SK-N-SH (cell line): Measurements from ENCODE around the gene MCRS1. TPM values are rescaled to one million over a fixed set of nuclear protein-coding genes. Genes with fewer than 3 reads are reported as not detected.

ENCODE experiments used
- CTCF ChIA-PET: fragments of 300-600, 350-600 bp; formaldehyde crosslinking; extraction: SDS; loops from one replicate; lab custom pipeline; 2021; lab: Yijun Ruan, JAX
- POLR2A ChIA-PET: fragments of 350-600 bp; sonication (Branson Sonifier 250); formaldehyde crosslinking; extraction: SDS; loops from one replicate; lab custom pipeline; 2020; ENCODE audit warnings: antibody characterized with exemption, inconsistent platforms; lab: Yijun Ruan, JAX
- DNase-seq: peaks from one replicate; pipeline ENCODE4 v3.0.0; 2012
- H2AFZ ChIP-seq: fragments of 200-600 bp; sonication (generic); 2 replicates; pipeline ENCODE4 v1.8.1; 2016; ENCODE audit warnings: antibody characterized with exemption, mild to moderate bottlenecking, low read depth
- H3F3A ChIP-seq: fragments of 200-600 bp; sonication (generic); replicated peaks from 2 replicates; pipeline ENCODE3; 2016; ENCODE audit warnings: antibody characterized with exemption, mild to moderate bottlenecking; ENCODE audit not compliant: insufficient read depth
- H3K27ac ChIP-seq, 2 experiments: fragments of 200-500 bp in 1 of 2; fragments of 200-600 bp in 1 of 2; sonication (Bioruptor generic) in 1 of 2; sonication (generic), shearing (Covaris generic) in 1 of 2; 2 replicates each; pipeline versions ENCODE4 v1.5.1 to v1.6.1; 2014 to 2016; ENCODE audit warnings: low read depth in 2 of 2, inconsistent platforms in 1 of 2, low read length in 1 of 2, mild to moderate bottlenecking in 1 of 2, mixed read lengths in 1 of 2
- H3K27me3 ChIP-seq: fragments of 200-600 bp; sonication (generic), shearing (Covaris generic); 2 replicates; pipeline ENCODE4 v1.6.1; 2016; ENCODE audit warnings: mixed run types; ENCODE audit not compliant: insufficient read depth
- H3K36me3 ChIP-seq, 2 experiments: fragments of 200-500 bp in 1 of 2; fragments of 200-600 bp in 1 of 2; sonication (Bioruptor generic) in 1 of 2; sonication (generic) in 1 of 2; replicated peaks in 1 of 2; 2 replicates each; pipeline versions ENCODE3 to v1.5.1; 2014 to 2016; ENCODE audit warnings: low read length in 1 of 2, mild to moderate bottlenecking in 1 of 2; ENCODE audit not compliant: insufficient read depth in 2 of 2, control insufficient read depth in 1 of 2
- H3K4me1 ChIP-seq, 2 experiments: fragments of 200-500 bp in 1 of 2; fragments of 200-600 bp in 1 of 2; sonication (Bioruptor generic) in 1 of 2; sonication (generic), shearing (Covaris generic) in 1 of 2; 2 replicates each; pipeline versions ENCODE4 v1.5.1 to v1.6.1; 2014 to 2016; ENCODE audit warnings: low read depth in 1 of 2, low read length in 1 of 2, mixed run types in 1 of 2; ENCODE audit not compliant: insufficient read depth in 2 of 2, control insufficient read depth in 1 of 2
- H3K4me2 ChIP-seq: fragments of 200-600 bp; sonication (generic), shearing (Covaris generic); 2 replicates; pipeline ENCODE4 v1.6.1; 2017; ENCODE audit warnings: mixed run types
- H3K4me3 ChIP-seq, 2 experiments: fragments of 200-500 bp in 1 of 2; fragments of 200-600 bp in 1 of 2; sonication (Bioruptor generic) in 1 of 2; sonication (generic), shearing (Covaris generic) in 1 of 2; 2 replicates each; pipeline versions ENCODE4 v1.5.1 to v1.8.1; 2014 to 2016; ENCODE audit warnings: low read depth in 2 of 2, inconsistent platforms in 1 of 2, low read length in 1 of 2, mild to moderate bottlenecking in 1 of 2, mixed read lengths in 1 of 2, moderate library complexity in 1 of 2
- H3K79me2 ChIP-seq: fragments of 200-600 bp; sonication (generic); 2 replicates; pipeline ENCODE4 v1.8.1; 2017; ENCODE audit warnings: mild to moderate bottlenecking; ENCODE audit not compliant: insufficient read depth
- H3K9ac ChIP-seq: fragments of 200-600 bp; sonication (generic); 2 replicates; pipeline ENCODE4 v1.6.1; 2017; ENCODE audit warnings: mixed run types
- H3K9me2 ChIP-seq: fragments of 200-600 bp; sonication (generic); 2 replicates; pipeline ENCODE4 v1.6.1; 2017; ENCODE audit warnings: mixed run types
- H3K9me3 ChIP-seq: fragments of 200-600 bp; sonication (generic); 2 replicates; pipeline ENCODE4 v1.6.1; 2017; ENCODE audit warnings: mixed run types, mild to moderate bottlenecking, moderate library complexity
- H4K20me1 ChIP-seq: fragments of 200-600 bp; sonication (generic); 2 replicates; pipeline ENCODE4 v1.6.1; 2017; ENCODE audit warnings: mild to moderate bottlenecking, mixed run types; ENCODE audit not compliant: insufficient read depth
- CTCF ChIP-seq: fragments of 200-600 bp; sonication (generic); IDR thresholded peaks from 2 replicates; pipeline ENCODE4 v1.6.1; 2017; ENCODE audit warnings: antibody characterized with exemption, mild to moderate bottlenecking, moderate library complexity
- EP300 ChIP-seq, 2 experiments: IDR thresholded peaks; 2 replicates each; pipeline versions ENCODE4 v1.4.0 to v1.6.1; 2012; ENCODE audit warnings: borderline replicate concordance in 1 of 2, low read depth in 1 of 2, low read length in 1 of 2
- FOSL2 ChIP-seq: IDR thresholded peaks from 2 replicates; pipeline ENCODE4 v1.4.0; 2012; ENCODE audit warnings: low read depth, mild to moderate bottlenecking, moderate library complexity, borderline replicate concordance
- FOXM1 ChIP-seq: IDR thresholded peaks from 2 replicates; pipeline ENCODE4 v1.4.0; 2012; ENCODE audit warnings: low read depth, mild to moderate bottlenecking
- GABPA ChIP-seq: IDR thresholded peaks from 2 replicates; pipeline ENCODE4 v1.4.0; 2012; ENCODE audit warnings: low read depth, mild to moderate bottlenecking
- MEF2A ChIP-seq: IDR thresholded peaks from 2 replicates; pipeline ENCODE4 v1.4.0; 2012; ENCODE audit warnings: low read depth, borderline replicate concordance
- POLR2AphosphoS5 ChIP-seq: IDR thresholded peaks from 2 replicates; pipeline ENCODE4 v1.6.1; 2012; ENCODE audit warnings: low read depth, low read length
- RAD21 ChIP-seq: IDR thresholded peaks from 2 replicates; pipeline ENCODE4 v1.6.1; 2012; ENCODE audit warnings: mild to moderate bottlenecking, low read length
- RCOR1 ChIP-seq: fragments of 150-350 bp; IDR thresholded peaks from 2 replicates; pipeline ENCODE4 v1.6.1; 2017; ENCODE audit warnings: antibody characterized with exemption, low read length
- RXRA ChIP-seq: IDR thresholded peaks from 2 replicates; pipeline ENCODE4 v1.4.0; 2012; ENCODE audit warnings: low read depth, mild to moderate bottlenecking, borderline replicate concordance
- SMC3 ChIP-seq: IDR thresholded peaks from 2 replicates; pipeline ENCODE4 v1.6.1; 2012; ENCODE audit warnings: low read depth, low read length, improper control_type of control experiment
- TAF1 ChIP-seq: IDR thresholded peaks from 2 replicates; pipeline ENCODE4 v1.6.1; 2012; ENCODE audit warnings: low read depth, mild to moderate bottlenecking, low read length, moderate library complexity, borderline replicate concordance
- TEAD4 ChIP-seq: IDR thresholded peaks from 2 replicates; pipeline ENCODE4 v1.4.0; 2012; ENCODE audit warnings: mild to moderate bottlenecking, borderline replicate concordance; ENCODE audit not compliant: insufficient read depth
- YY1 ChIP-seq: IDR thresholded peaks from 2 replicates; pipeline ENCODE4 v1.4.0; 2012; ENCODE audit warnings: low read depth, mild to moderate bottlenecking
- WGBS: methylation state at CpG from one replicate; pipeline ENCODE4 v1.1.6; 2017; ENCODE audit warnings: low lambda C conversion rate; 5-methylcytosine and 5-hydroxymethylcytosine counted together
- polyA plus RNA-seq, 3 experiments: library from polyadenylated mRNA; depleted of rRNA; stranded (reverse); fragments of >200 nt; gene quantifications; 2 replicates each; pipeline ENCODE4 v1.2.3, GENCODE V29; 2012

MCRS1 gene
- polyA plus RNA-seq, 1 of the 3 experiments (the other 2 are of a cell fraction), result 107 TPM

DNA sequence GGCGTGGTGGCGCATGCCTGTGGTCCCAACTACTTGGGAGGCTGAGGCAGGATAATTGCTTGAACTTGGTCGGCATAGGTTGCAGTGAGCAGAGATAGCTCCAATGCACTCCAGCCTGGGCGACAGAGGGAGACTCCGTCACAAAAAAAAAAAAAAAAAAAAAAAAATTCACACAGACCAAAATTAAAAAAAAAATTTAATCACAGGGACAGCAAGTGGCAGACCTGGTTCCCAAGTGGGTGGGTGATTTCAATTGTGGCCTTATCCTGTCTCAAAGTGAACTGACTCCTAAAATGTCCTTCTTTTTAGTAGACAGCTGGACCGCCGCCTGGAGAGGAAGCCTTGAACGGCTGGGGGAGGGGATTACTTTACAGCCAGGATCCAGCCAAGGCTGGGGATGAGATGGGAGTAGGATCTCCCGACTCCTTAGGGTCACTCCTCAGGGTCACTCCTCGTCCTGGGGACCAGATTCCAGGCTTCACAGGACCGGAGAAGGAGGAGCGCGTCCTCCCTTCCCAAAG, 30.7 kb downstream of the MCRS1 start (continued):
- no peak for TF ChIP-seq TAF1
- TF ChIP-seq RAD21, result no peak
- no peak for TF ChIP-seq CTCF
- TF ChIP-seq EP300 (IDR thresholded peaks at IDR 0.05; ENCODE audit: borderline replicate concordance in 1 of 2, low read depth in 1 of 2, low read length in 1 of 2), result no peak
- TF ChIP-seq POLR2AphosphoS5, result no peak
- TF ChIP-seq FOSL2, result no peak
- TF ChIP-seq RCOR1, result no peak
- TF ChIP-seq FOXM1, result no peak
- no peak for TF ChIP-seq RXRA
- no peak for TF ChIP-seq GABPA
- no peak for TF ChIP-seq MEF2A

DNA sequence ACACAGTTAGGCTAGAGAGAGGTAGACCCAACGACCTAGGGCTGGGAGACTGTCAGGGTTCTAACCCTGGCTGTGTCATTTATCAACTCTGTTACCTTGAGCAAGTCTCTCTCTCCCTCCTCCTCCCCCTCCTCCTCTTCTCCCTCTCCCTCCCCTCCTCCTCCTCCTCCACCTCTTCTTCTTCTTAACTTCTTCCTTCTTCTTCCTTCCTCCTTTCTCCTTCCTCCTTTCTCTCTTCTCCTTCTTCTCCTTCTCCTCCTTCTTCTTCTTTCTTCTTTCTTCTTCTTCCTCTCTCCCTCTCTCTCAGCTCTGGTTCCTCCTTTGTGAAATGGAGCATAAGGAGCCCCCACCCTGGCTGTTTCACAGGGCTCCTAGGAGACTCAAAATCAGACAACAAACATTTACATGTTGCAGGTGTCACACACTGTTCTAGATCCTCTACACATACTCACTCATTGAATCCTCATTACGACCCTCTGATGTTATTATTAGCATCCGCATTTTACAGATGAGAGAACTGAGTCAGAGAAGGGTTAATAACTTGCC, 31.3 kb downstream of the MCRS1 start:
- 74% methylated on average over 3 of the region's 3 CpGs for WGBS
- TF ChIP-seq MEF2A (no peak), SMC3 (no peak), TEAD4 (no peak), RCOR1 (no peak), YY1 (no peak)
- H3K36me3 ChIP-seq, result peaks cover 0 to 4% of the 10 kb centered on the region in 2 experiments
- peaks cover 40% of the 10 kb centered on the region for H3F3A ChIP-seq
- no peak overlapping the region for H3K9ac ChIP-seq
- POLR2A ChIA-PET, result interaction anchor here (1.0 kb wide), 1 partner anchor 8 kb away, joined by 3 read pairs; no protein-coding TSS in a partner anchor
- H3K27me3 ChIP-seq, result no peaks in the 10 kb centered on the region
- CTCF ChIA-PET, result interaction anchor here (0.7 to 2.9 kb wide), 7 partner anchors 22 to 195 kb away, joined by 3 to 15 read pairs (median 5); partner anchors contain the start of gene DNAJC22
- no peak overlapping the region for H3K4me3 ChIP-seq
- no peak overlapping the region for H3K4me2 ChIP-seq
- H3K9me2 ChIP-seq, result no peaks in the 10 kb centered on the region
- no peaks in the 10 kb centered on the region for H3K79me2 ChIP-seq
- no peak overlapping the region for H3K27ac ChIP-seq
- no peaks in the 10 kb centered on the region for H3K9me3 ChIP-seq
- DNase-seq, result no peak
- no peaks in the 10 kb centered on the region for H4K20me1 ChIP-seq
- H3K4me1 ChIP-seq, result peaks cover 0 to 11% of the 10 kb centered on the region in 2 experiments; a peak in 1 of 4 replicates
- H2AFZ ChIP-seq, result no peak overlapping the region
